Measurements from ENCODE around the gene DNAJB6.

- TF ChIP-seq CTCF (conservative IDR thresholded peaks at IDR 0.05; ENCODE audit: low read depth, low read length) (no peak), RAD21 (IDR thresholded peaks at IDR 0.05; ENCODE audit: low read length) (no peak), SMC3 (IDR thresholded peaks at IDR 0.05; ENCODE audit: low read depth, low read length) (no peak)
These were observed 95.7 kb downstream of the DNAJB6 start for GRCh38 chr7:157432541-157432956.

Data from IMR-90 (cell line).